ENCODE results near the gene UBE2S.

DNA sequence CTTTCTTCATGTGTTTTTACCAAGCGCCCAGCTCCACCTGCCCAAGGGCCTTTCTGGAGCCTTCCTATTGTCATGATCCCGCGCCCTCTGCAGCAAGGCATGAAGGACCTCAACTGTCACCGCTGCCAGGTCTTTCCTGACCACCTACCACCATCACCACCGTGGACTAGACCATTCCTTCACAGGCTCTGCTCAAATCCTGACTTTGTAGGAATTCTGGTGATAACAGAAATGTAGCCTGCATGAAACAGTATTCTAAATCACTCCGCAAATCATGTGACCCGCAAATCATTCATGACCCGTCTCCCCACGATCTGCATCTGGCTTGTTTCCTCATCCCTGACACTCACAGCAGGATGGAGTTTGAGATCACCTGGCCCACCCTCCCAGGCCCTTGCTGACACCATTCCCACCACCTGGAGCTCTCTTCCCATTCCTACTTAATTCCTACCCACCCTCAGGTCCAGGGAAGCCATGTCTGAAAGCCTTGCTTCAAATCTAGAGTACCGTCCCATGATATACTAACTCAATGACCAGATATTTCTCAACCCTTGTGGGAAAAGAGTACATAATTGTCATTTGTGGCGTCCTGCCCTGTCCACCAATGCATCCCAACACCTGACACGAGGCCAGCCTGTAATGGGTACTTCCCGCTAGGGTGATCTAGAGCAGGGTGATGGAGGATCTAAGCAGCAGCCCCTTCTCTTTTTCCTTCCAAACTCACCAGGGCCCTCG, 1.3 kb downstream of the UBE2S start:
- TF ChIP-seq FOXP2 (optimal IDR thresholded peaks at IDR 0.05; ENCODE audit: borderline replicate concordance, extremely low read depth, extremely low read length, insufficient read depth) (no peak), POLR2AphosphoS5 (IDR thresholded peaks at IDR 0.05; ENCODE audit: low read depth, low read length) (no peak), TAF1 (IDR thresholded peaks at IDR 0.05; ENCODE audit: borderline replicate concordance, insufficient read depth, low read length) (no peak), REST (IDR thresholded peaks at IDR 0.05; ENCODE audit: insufficient read depth in 1 of 2, low read depth in 2 of 2, low read length in 2 of 2) (no peak)
